A673 (cell line): Measurements from ENCODE around the gene CDH23. TPM values are rescaled to one million over a fixed set of nuclear protein-coding genes. Genes with fewer than 3 reads are reported as not detected.

Experiments
- BruUV-seq: library from RNA; stranded (reverse); fragments of 400-500 nt; replicated peaks from 2 replicates; lab custom pipeline; 2021; lab: Mats Ljungman, UMichigan
- CTCF ChIA-PET: fragments of 300-600 bp; sonication (Branson Sonifier 250); formaldehyde crosslinking; loops from one replicate; lab custom pipeline; 2022; ENCODE audit warnings: antibody characterized with exemption; lab: Charles Lee
- POLR2A ChIA-PET: fragments of 300-600 bp; sonication (Branson Sonifier 250); formaldehyde crosslinking; loops from one replicate; lab custom pipeline; 2022; ENCODE audit warnings: antibody characterized with exemption; ENCODE audit not compliant: low non-redundant PET; lab: Charles Lee
- DNase-seq: peaks from one replicate; pipeline ENCODE4 v3.0.0-alpha.2; 2015; ENCODE audit warnings: low spot score
- H3K27ac ChIP-seq: fragments of 200-600 bp; sonication (generic); 2 replicates; pipeline ENCODE4 v1.5.1; 2016; ENCODE audit warnings: mixed run types, low read depth, mild to moderate bottlenecking, mixed read lengths, antibody characterized with exemption, low read length; ENCODE audit not compliant: poor library complexity, severe bottlenecking
- H3K27me3 ChIP-seq: fragments of 200-600 bp; sonication (generic); replicated peaks from 2 replicates; pipeline ENCODE4 v1.6.1; 2017; ENCODE audit warnings: mixed run types, low read depth, mild to moderate bottlenecking, mixed read lengths, antibody characterized with exemption, low read length; ENCODE audit not compliant: insufficient read depth, poor library complexity
- H3K36me3 ChIP-seq: fragments of 200-600 bp; sonication (generic); 2 replicates; pipeline ENCODE4 v1.6.1; 2016; ENCODE audit warnings: mixed run types, mild to moderate bottlenecking, mixed read lengths, antibody characterized with exemption, low read length; ENCODE audit not compliant: insufficient read depth, poor library complexity, severe bottlenecking
- H3K4me1 ChIP-seq: fragments of 200-600 bp; sonication (generic); 2 replicates; pipeline ENCODE4 v1.6.1; 2017; ENCODE audit warnings: mixed run types, mild to moderate bottlenecking, mixed read lengths, antibody characterized with exemption, low read length; ENCODE audit not compliant: insufficient read depth, poor library complexity, severe bottlenecking
- H3K4me3 ChIP-seq: fragments of 200-600 bp; sonication (generic); 2 replicates; pipeline ENCODE4 v1.5.1; 2016; ENCODE audit warnings: low read depth, mixed run types, mild to moderate bottlenecking, mixed read lengths, low read length; ENCODE audit not compliant: poor library complexity, severe bottlenecking
- H3K9me3 ChIP-seq: fragments of 200-600 bp; sonication (generic); 2 replicates; pipeline ENCODE4 v1.6.1; 2016; ENCODE audit warnings: mixed run types, low read depth, mild to moderate bottlenecking, mixed read lengths, antibody characterized with exemption, low read length; ENCODE audit not compliant: poor library complexity, severe bottlenecking
- CTCF ChIP-seq: fragments of 300-800, 200-600 bp; sonication (generic); conservative IDR thresholded peaks from 2 replicates; pipeline ENCODE4 v1.5.1; 2017; ENCODE audit warnings: low read depth, mild to moderate bottlenecking, antibody characterized with exemption, low read length, moderate library complexity, mixed read lengths
- EZH2 ChIP-seq: fragments of 200-600 bp; sonication (generic); IDR thresholded peaks from 2 replicates; pipeline ENCODE4 v1.6.1; 2017; ENCODE audit warnings: borderline replicate concordance, low read depth, mild to moderate bottlenecking, mixed read lengths, antibody characterized with exemption, low read length; ENCODE audit not compliant: poor library complexity, severe bottlenecking
- intact Hi-C: fragments of 100-400 bp; cut with micrococcal nuclease; formaldehyde crosslinking; loops from one replicate; pipeline ENCODE4 v1.10.0; 2022; ENCODE audit not compliant: unreplicated experiment
- total RNA-seq: library from RNA; stranded (reverse); gene quantifications from 2 replicates; pipeline ENCODE4 v1.2.3, GENCODE V29; 2021

The CDH23 gene
- total RNA-seq, 1 experiment from 2014 or later, result 49.7 TPM

GRCh38 chr10:71374481-71375233 lies 22.1 kb upstream of the CDH23 start:
- no peak for TF ChIP-seq EZH2
- no peak for TF ChIP-seq CTCF
- no peak overlapping the region for H3K27ac ChIP-seq
- peaks cover 5% of the 10 kb centered on the region for H3K4me1 ChIP-seq
- H3K27me3 ChIP-seq, result no peaks in the 10 kb centered on the region
- ChIA-PET POLR2A (no interaction called here), CTCF (no interaction called here)
- no peak overlapping the region for H3K4me3 ChIP-seq
- no TSS peak for BruUV-seq
- H3K36me3 ChIP-seq, result no peaks in the 10 kb centered on the region
- H3K9me3 ChIP-seq, result no peaks in the 10 kb centered on the region
- intact Hi-C loops, result no loop called here
- DNase-seq, result no peak

GRCh38 chr10:71375952-71376351 lies 20.8 kb upstream of the CDH23 start:
- TF ChIP-seq EZH2 (no peak), CTCF (no peak)
- DNase-seq, result no peak
- no peaks in the 10 kb centered on the region for H3K36me3 ChIP-seq
- H3K4me3 ChIP-seq, result no peak overlapping the region
- intact Hi-C loops, result no loop called here
- H3K27ac ChIP-seq, result no peak overlapping the region
- ChIA-PET CTCF (no interaction called here), POLR2A (no interaction called here)
- H3K9me3 ChIP-seq, result no peaks in the 10 kb centered on the region
- H3K27me3 ChIP-seq, result no peaks in the 10 kb centered on the region
- no TSS peak for BruUV-seq
- peaks cover 5% of the 10 kb centered on the region for H3K4me1 ChIP-seq

- no peaks in the 10 kb centered on the region for H3K27me3 ChIP-seq
- ChIA-PET CTCF (interaction anchor here (0.6 kb wide), 1 partner anchor 144 kb away, joined by 3 read pairs; no protein-coding TSS in a partner anchor), POLR2A (no interaction called here)
- peaks cover 5% of the 10 kb centered on the region for H3K4me1 ChIP-seq
- no peak overlapping the region for H3K27ac ChIP-seq
- H3K4me3 ChIP-seq, result no peak overlapping the region
- no peaks in the 10 kb centered on the region for H3K36me3 ChIP-seq
- DNase-seq, result no peak
- no TSS peak for BruUV-seq
- intact Hi-C loops, result no loop called here
- TF ChIP-seq EZH2, result no peak
- no peak for TF ChIP-seq CTCF
- H3K9me3 ChIP-seq, result no peaks in the 10 kb centered on the region
These were observed 18.2 kb upstream of the CDH23 start for GRCh38 chr10:71378336-71379117.
